MM.1S (cell line): ENCODE data around the gene FAIM2.

ENCODE experiments used
- DNase-seq: peaks from one replicate; pipeline ENCODE4 v3.0.0-alpha.2; 2015
- H2AFZ ChIP-seq: fragments of 300-600 bp; sonication (generic); 2 replicates; pipeline ENCODE4 v1.6.0; 2016; ENCODE audit warnings: antibody characterized with exemption, low read length
- H3F3A ChIP-seq: fragments of 300-600 bp; sonication (generic); 2 replicates; pipeline ENCODE4 v1.6.1; 2016; ENCODE audit warnings: mild to moderate bottlenecking, antibody characterized with exemption, low read length, moderate library complexity, mixed read lengths; ENCODE audit not compliant: insufficient read depth
- H3K27ac ChIP-seq: fragments of 300-600 bp; sonication (generic); 2 replicates; pipeline ENCODE4 v1.5.1; 2016; ENCODE audit warnings: mild to moderate bottlenecking, low read length
- H3K27me3 ChIP-seq: fragments of 300-600 bp; sonication (generic); replicated peaks from 2 replicates; pipeline ENCODE4 v1.6.0; 2016; ENCODE audit warnings: low read length; ENCODE audit not compliant: insufficient read depth
- H3K36me3 ChIP-seq: fragments of 300-600 bp; sonication (generic); replicated peaks from 2 replicates; pipeline ENCODE4 v1.6.1; 2016; ENCODE audit warnings: mild to moderate bottlenecking, low read length, mixed read lengths; ENCODE audit not compliant: insufficient read depth
- H3K4me1 ChIP-seq: fragments of 300-600 bp; sonication (generic); 2 replicates; pipeline ENCODE4 v1.6.1; 2016; ENCODE audit warnings: low read length, mixed read lengths
- H3K4me2 ChIP-seq: fragments of 300-600 bp; sonication (generic); 2 replicates; pipeline ENCODE4 v1.6.0; 2016; ENCODE audit warnings: low read depth, low read length
- H3K4me3 ChIP-seq: fragments of 300-600 bp; sonication (generic); 2 replicates; pipeline ENCODE4 v1.5.1; 2016; ENCODE audit warnings: low read length, mixed read lengths
- H3K79me2 ChIP-seq: fragments of 300-600 bp; sonication (generic); 2 replicates; pipeline ENCODE4 v1.6.1; 2016; ENCODE audit warnings: mixed run types, low read length, mixed read lengths
- H3K9ac ChIP-seq: fragments of 300-600 bp; sonication (generic); 2 replicates; pipeline ENCODE4 v1.6.1; 2016; ENCODE audit warnings: low read length, mixed read lengths
- H3K9me2 ChIP-seq: fragments of 300-600 bp; sonication (generic); replicated peaks from 2 replicates; pipeline ENCODE4 v1.6.1; 2016; ENCODE audit warnings: mild to moderate bottlenecking, low read length, mixed read lengths; ENCODE audit not compliant: insufficient read depth
- H3K9me3 ChIP-seq: fragments of 300-600 bp; sonication (generic); replicated peaks from 2 replicates; pipeline ENCODE4 v1.6.1; 2016; ENCODE audit warnings: mild to moderate bottlenecking, low read length, mixed read lengths; ENCODE audit not compliant: insufficient read depth
- H4K20me1 ChIP-seq: fragments of 300-600 bp; sonication (generic); 2 replicates; pipeline ENCODE4 v1.6.1; 2016; ENCODE audit warnings: mild to moderate bottlenecking, low read length, moderate library complexity, mixed read lengths; ENCODE audit not compliant: insufficient read depth
- CTCF ChIP-seq: fragments of 300-600 bp; sonication (generic); IDR thresholded peaks from 2 replicates; pipeline ENCODE4 v1.5.1; 2016; ENCODE audit warnings: antibody characterized with exemption, low read length, mixed read lengths
- EZH2 ChIP-seq: fragments of 300-600 bp; sonication (generic); optimal IDR thresholded peaks from 2 replicates; pipeline ENCODE3; 2017; ENCODE audit warnings: low read depth, mild to moderate bottlenecking, antibody characterized with exemption, low read length, mixed read lengths
- EZH2phosphoT487 ChIP-seq: fragments of 300-600 bp; sonication (generic); IDR thresholded peaks from 2 replicates; pipeline ENCODE4 v1.6.1; 2018; ENCODE audit warnings: antibody characterized with exemption, low read length

Gene FAIM2

GRCh38 chr12:49878021-49878420 is 25.7 kb downstream of the FAIM2 start:
- Histone ChIP-seq H4K20me1 (no peaks in the 10 kb centered on the region), H3K36me3 (no peaks in the 10 kb centered on the region), H3K9me3 (no peaks in the 10 kb centered on the region), H3K4me1 (no peaks in the 10 kb centered on the region), H3F3A (no peaks in the 10 kb centered on the region), H3K9ac (no peak overlapping the region), H3K27me3 (no peaks in the 10 kb centered on the region; the same call in 1 of the 2 replicates), H3K4me2 (no peak overlapping the region), H3K79me2 (no peaks in the 10 kb centered on the region), H3K4me3 (no peak overlapping the region), H3K9me2 (no peaks in the 10 kb centered on the region), H3K27ac (no peak overlapping the region), H2AFZ (no peak overlapping the region)
- DNase-seq, result no peak
- no peak for TF ChIP-seq EZH2phosphoT487
- TF ChIP-seq CTCF, result no peak
- no peak for TF ChIP-seq EZH2

- no peak overlapping the region for H3K9ac ChIP-seq
- H3K36me3 ChIP-seq, result no peaks in the 10 kb centered on the region
- TF ChIP-seq EZH2 (no peak), EZH2phosphoT487 (no peak), CTCF (no peak)
- H3K27ac ChIP-seq, result no peak overlapping the region
- H2AFZ ChIP-seq, result no peak overlapping the region
- H3K4me1 ChIP-seq, result no peaks in the 10 kb centered on the region
- H3K9me2 ChIP-seq, result no peaks in the 10 kb centered on the region
- H3K9me3 ChIP-seq, result no peaks in the 10 kb centered on the region
- no peak overlapping the region for H3K4me2 ChIP-seq
- no peaks in the 10 kb centered on the region for H3K79me2 ChIP-seq
- DNase-seq, result no peak
- no peaks in the 10 kb centered on the region for H3F3A ChIP-seq
- H4K20me1 ChIP-seq, result no peaks in the 10 kb centered on the region
- no peaks in the 10 kb centered on the region for H3K27me3 ChIP-seq
- H3K4me3 ChIP-seq, result no peak overlapping the region
These were observed 26.6 kb downstream of the FAIM2 start for GRCh38 chr12:49877066-49877465.

- Histone ChIP-seq H3K4me3 (no peak overlapping the region), H3K9ac (no peak overlapping the region), H3K4me2 (no peak overlapping the region), H4K20me1 (no peaks in the 10 kb centered on the region), H3K36me3 (no peaks in the 10 kb centered on the region), H3F3A (no peaks in the 10 kb centered on the region), H2AFZ (no peak overlapping the region), H3K79me2 (no peaks in the 10 kb centered on the region), H3K27ac (no peak overlapping the region), H3K9me3 (no peaks in the 10 kb centered on the region), H3K4me1 (no peaks in the 10 kb centered on the region), H3K27me3 (no peaks in the 10 kb centered on the region), H3K9me2 (no peaks in the 10 kb centered on the region)
- TF ChIP-seq EZH2phosphoT487 (no peak), CTCF (no peak), EZH2 (no peak)
- no peak for DNase-seq
These were observed 27.6 kb downstream of the FAIM2 start for GRCh38 chr12:49876070-49876469.
